ENCODE results near the gene C6orf89. TPM values are rescaled to one million over a fixed set of nuclear protein-coding genes. Genes with fewer than 3 reads are reported as not detected.
A peak's percentile ranks its signal among the peaks of the same experiment; 100 is the strongest.

C6orf89 gene
- total RNA-seq, 1 experiment from 2014 or later: 40.1 TPM

GRCh38 chr6:36930483-36930882 lies 44.7 kb downstream of the C6orf89 start:
- peaks cover 49% of the 10 kb centered on the region for H3K4me1 ChIP-seq (replicated peaks; ENCODE audit: insufficient read depth)

DNA sequence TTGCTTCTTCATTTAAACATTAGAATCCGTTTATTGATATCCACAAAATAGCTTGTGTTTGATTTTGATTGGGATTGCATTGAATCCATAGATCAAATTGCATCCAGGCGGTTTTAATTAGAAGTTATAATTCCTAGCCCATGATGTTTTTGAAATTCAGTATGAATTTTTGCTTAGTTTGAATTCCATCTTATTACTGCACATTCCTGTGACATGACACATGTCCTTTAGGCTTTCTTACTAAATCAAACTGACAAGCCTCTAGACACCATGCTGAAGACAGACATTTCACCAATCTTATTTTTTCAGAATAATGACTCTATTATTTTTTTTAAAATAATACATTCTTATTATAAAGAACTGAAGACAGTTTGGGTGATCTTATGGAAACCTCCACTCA lies 47.4 kb downstream of the C6orf89 start:
- Histone ChIP-seq H3K36me3 (ENCODE audit: low read depth) (no peaks in the 10 kb centered on the region), H3K9me3 (ENCODE audit: insufficient read depth, low read depth) (no peaks in the 10 kb centered on the region), H3K27me3 (ENCODE audit: insufficient read depth, low read depth) (no peaks in the 10 kb centered on the region), H2AFZ (no peak overlapping the region), H3K4me2 (peak overlapping the region; percentile 32), H3K9me2 (ENCODE audit: insufficient read depth) (no peaks in the 10 kb centered on the region), H3K4me1 (replicated peaks; ENCODE audit: insufficient read depth) (peaks cover 50% of the 10 kb centered on the region), H3K79me2 (ENCODE audit: low read depth) (no peaks in the 10 kb centered on the region), H4K20me1 (ENCODE audit: insufficient read depth) (no peaks in the 10 kb centered on the region), H3K4me3 (no peak overlapping the region), H3K27ac (0 out of 2 replicates have a peak overlapping the region, but pooled peaks have one; percentile 3), H3F3A (ENCODE audit: insufficient read depth, low read depth) (peaks cover 24% of the 10 kb centered on the region)
- intact Hi-C loops (cut with micrococcal nuclease; ENCODE audit: unreplicated experiment): no loop called here
- BruUV-seq (replicated peaks): no TSS peak
- DNase-seq: peak in 1 of 2 experiments; percentile 75
- ChIA-PET POLR2A (ENCODE audit: unreplicated experiment) (no interaction called here), CTCF (interaction anchor here (0.7 kb wide), 1 partner anchor 167 kb away, joined by 3 read pairs; no protein-coding TSS in a partner anchor)
- TF ChIP-seq CTCF (conservative IDR thresholded peaks at IDR 0.05): no peak
- TF ChIP-seq EZH2 (IDR thresholded peaks at IDR 0.05; ENCODE audit: low read depth): no peak

More at GRCh38 chr6:36930483-36930882, 44.7 kb downstream of the C6orf89 start:
- Histone ChIP-seq H2AFZ (no peak overlapping the region), H3K36me3 (ENCODE audit: low read depth) (no peaks in the 10 kb centered on the region), H3K79me2 (ENCODE audit: low read depth) (no peaks in the 10 kb centered on the region), H3K4me2 (peak overlapping the region; percentile 32; the same call in 1 of the 2 replicates), H3K9me2 (ENCODE audit: insufficient read depth) (no peaks in the 10 kb centered on the region), H4K20me1 (ENCODE audit: insufficient read depth) (no peaks in the 10 kb centered on the region), H3F3A (ENCODE audit: insufficient read depth, low read depth) (peaks cover 24% of the 10 kb centered on the region), H3K9me3 (ENCODE audit: insufficient read depth, low read depth) (no peaks in the 10 kb centered on the region), H3K27me3 (ENCODE audit: insufficient read depth, low read depth) (no peaks in the 10 kb centered on the region), H3K27ac (no peak overlapping the region), H3K4me3 (no peak overlapping the region)
- POLR2A ChIA-PET (ENCODE audit: unreplicated experiment): no interaction called here
- no peak for DNase-seq
- intact Hi-C loops (cut with micrococcal nuclease; ENCODE audit: unreplicated experiment): no loop called here
- BruUV-seq (replicated peaks): no TSS peak
- CTCF ChIA-PET: no interaction called here
- TF ChIP-seq CTCF (conservative IDR thresholded peaks at IDR 0.05) (no peak), EZH2 (IDR thresholded peaks at IDR 0.05; ENCODE audit: low read depth) (no peak)

DNA sequence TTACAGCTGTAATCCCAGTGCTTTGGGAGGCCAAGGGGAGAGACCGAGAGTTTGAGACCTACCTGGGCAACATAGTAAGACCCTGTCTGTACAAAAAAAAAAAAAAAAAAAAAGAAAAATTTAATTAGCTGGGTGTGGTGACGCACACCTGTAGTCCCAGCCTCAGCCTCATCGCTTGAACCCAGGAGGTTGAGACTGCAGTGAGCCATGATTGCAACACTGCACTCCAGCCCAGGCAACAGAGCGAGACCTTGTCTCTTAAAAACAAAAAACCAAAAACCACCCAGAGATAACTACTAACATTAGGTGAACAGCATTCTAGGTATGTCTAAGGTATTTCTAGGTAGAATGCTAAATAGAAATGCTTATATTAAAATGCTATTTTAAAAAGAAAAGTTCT lies 47.8 kb downstream of the C6orf89 start:
- no peaks in the 10 kb centered on the region for H3K9me2 ChIP-seq (ENCODE audit: insufficient read depth)
- H3K4me3 ChIP-seq: no peak overlapping the region
- no peaks in the 10 kb centered on the region for H3K79me2 ChIP-seq (ENCODE audit: low read depth)
- peak overlapping the region; percentile 32; the same call in 1 of the 2 replicates for H3K4me2 ChIP-seq
- no peak overlapping the region for H3K27ac ChIP-seq
- no peaks in the 10 kb centered on the region for H3K9me3 ChIP-seq (ENCODE audit: insufficient read depth, low read depth)
- no peak overlapping the region for H2AFZ ChIP-seq
- CTCF ChIA-PET: interaction anchor here (0.7 kb wide), 1 partner anchor 167 kb away, joined by 3 read pairs; no protein-coding TSS in a partner anchor
- H3K27me3 ChIP-seq (ENCODE audit: insufficient read depth, low read depth): no peaks in the 10 kb centered on the region
- DNase-seq: no peak
- no peak for TF ChIP-seq CTCF (conservative IDR thresholded peaks at IDR 0.05)
- no peak for TF ChIP-seq EZH2 (IDR thresholded peaks at IDR 0.05; ENCODE audit: low read depth)
- intact Hi-C loops (cut with micrococcal nuclease; ENCODE audit: unreplicated experiment): no loop called here
- H3F3A ChIP-seq (ENCODE audit: insufficient read depth, low read depth): peaks cover 24% of the 10 kb centered on the region
- peaks cover 54% of the 10 kb centered on the region for H3K4me1 ChIP-seq (replicated peaks; ENCODE audit: insufficient read depth)
- no peaks in the 10 kb centered on the region for H3K36me3 ChIP-seq (ENCODE audit: low read depth)
- BruUV-seq (replicated peaks): no TSS peak
- H4K20me1 ChIP-seq (ENCODE audit: insufficient read depth): no peaks in the 10 kb centered on the region
- POLR2A ChIA-PET (ENCODE audit: unreplicated experiment): interaction anchor here (1.0 kb wide), 1 partner anchor 53 kb away, joined by 16 read pairs; the partner anchor contains the start of gene MTCH1
